Measurements from ENCODE around the gene MYL12A. TPM values are rescaled to one million over a fixed set of nuclear protein-coding genes. Genes with fewer than 3 reads are reported as not detected.
"Not testable (repeated sequence)": the region's sequence is repeated elsewhere in the genome, so short reads cannot be mapped to it uniquely, and the experiment has no call there.

The MYL12A gene
- total RNA-seq, 2 experiments from 2014 or later = 351 to 355 TPM

DNA sequence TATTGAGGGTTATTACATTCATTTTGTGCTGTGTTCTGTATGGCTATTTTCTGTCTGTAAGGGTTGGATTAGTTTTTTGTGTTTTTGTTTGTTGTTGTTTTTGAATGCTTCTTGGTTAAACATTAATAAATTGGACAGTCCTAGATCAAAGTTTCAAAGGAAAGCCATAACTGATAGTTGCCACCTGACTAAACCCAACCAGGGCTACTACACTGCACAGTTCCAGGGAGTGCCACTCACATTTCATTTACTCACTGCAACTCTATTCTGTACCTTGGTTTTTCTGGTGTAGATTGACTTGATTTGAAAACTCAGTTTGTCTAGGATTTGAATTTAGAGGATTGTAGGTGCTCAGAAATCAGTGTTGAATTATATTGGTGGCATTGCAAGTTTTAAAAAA, 20.7 kb downstream of the MYL12A start:
- ChIA-PET POLR2A (no interaction called here), CTCF (no interaction called here)

DNA sequence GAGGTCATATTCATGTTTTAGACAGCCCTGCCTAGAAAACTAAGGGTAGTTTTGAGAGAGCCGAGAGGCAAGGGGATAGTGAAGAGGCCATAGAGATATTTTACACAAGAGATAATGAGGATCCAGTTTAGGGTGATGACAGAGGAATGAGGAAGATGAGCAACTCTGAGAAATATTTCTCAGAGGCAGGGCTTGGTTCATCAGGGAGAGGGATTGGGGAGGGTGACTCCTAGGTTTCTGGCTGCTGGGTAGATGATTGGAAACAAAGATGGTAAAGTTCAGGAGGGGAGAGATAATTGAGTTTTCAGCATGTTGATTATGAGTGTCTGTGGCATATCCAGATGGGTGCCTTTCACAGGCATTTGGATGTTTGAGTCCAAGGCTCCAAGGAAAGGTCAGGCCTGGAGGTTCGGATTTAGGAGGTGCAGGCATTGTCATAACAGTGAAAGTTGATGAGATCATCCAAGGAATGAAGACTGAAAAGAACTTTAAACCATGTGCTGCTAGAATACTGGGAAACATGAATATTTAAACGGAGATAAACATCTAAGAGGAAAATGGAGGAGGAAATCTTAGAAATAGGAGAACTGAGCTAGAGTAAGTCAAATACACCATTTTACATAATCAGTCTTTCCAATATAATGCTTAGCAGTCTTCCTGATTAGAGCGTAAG, 21.8 kb downstream of the MYL12A start:
- CTCF ChIA-PET = no interaction called here
- POLR2A ChIA-PET = no interaction called here

DNA sequence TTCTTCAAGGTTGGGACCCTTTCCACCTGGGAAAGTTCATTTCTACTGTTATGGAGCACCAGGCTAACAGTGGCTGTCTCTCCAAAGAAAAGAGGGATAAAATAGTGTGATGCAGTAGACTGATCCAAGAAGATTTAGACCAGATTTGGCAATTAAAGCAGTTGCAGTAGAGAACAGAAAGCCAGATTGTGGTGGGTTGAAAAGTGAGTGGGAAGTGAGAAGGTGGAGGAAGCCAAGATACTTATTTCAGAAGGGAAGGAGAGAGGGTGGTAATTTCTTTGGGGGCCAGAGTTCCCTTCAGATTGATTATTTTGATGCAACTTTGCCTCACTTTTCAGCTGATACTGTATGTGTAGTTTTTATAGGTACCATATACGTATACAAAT, 22.3 kb downstream of the MYL12A start:
- CTCF ChIA-PET = no interaction called here
- POLR2A ChIA-PET = no interaction called here

DNA sequence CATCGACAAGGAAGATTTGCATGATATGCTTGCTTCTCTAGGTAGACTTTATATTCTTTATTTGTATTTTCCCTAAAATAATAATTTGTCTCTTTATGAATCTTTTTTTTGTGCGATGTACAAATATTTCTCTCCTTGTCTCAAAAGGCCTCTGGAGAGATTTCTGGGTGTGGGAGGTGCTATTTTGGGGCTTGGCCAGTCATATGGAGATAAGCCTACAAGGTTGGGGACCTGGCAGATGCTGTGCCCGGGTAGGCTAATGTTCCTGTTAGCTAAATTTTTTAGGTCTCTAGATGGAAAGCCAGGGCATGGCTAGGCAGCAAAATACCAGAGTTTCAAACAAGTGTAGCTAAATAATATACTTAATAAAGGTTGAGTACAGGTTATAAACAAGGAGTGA, 25.4 kb downstream of the MYL12A start:
- POLR2A ChIA-PET = no interaction called here
- CTCF ChIA-PET = no interaction called here

DNA sequence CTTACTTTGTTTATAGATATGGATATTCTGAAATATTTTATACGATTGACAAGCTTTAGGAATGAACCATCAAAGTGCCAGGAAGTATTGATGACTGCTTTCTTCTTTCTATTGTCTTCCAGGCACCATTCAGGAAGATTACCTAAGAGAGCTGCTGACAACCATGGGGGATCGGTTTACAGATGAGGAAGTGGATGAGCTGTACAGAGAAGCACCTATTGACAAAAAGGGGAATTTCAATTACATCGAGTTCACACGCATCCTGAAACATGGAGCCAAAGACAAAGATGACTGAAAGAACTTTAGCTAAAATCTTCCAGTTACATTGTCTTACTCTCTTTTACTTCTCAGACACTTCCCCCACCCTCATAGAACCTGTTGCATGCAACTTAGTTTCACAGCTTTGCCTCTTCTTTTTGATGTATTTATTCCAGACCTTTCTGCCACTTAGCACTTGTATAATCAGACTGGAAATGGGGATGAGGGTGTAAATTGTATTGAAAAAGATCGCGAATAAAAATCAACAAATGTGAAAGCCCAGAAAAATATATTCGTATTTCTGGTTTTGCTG, 30.1 kb downstream of the MYL12A start:
- POLR2A ChIA-PET = not testable (repeated sequence)

GRCh38 chr18:3279201-3280185, 31.9 kb downstream of the MYL12A start:
- ChIA-PET POLR2A (no interaction called here), CTCF (interaction anchor here (1.3 to 1.7 kb wide), 4 partner anchors 18 to 387 kb away, joined by 3 to 9 read pairs (median 4); no protein-coding TSS in a partner anchor)

More for the DNA sequence above, 30.1 kb downstream of the MYL12A start:
- CTCF ChIA-PET = interaction anchor here (1.3 to 1.5 kb wide), 2 partner anchors 387 to 389 kb away, joined by 3 to 4 read pairs; no protein-coding TSS in a partner anchor

DNA sequence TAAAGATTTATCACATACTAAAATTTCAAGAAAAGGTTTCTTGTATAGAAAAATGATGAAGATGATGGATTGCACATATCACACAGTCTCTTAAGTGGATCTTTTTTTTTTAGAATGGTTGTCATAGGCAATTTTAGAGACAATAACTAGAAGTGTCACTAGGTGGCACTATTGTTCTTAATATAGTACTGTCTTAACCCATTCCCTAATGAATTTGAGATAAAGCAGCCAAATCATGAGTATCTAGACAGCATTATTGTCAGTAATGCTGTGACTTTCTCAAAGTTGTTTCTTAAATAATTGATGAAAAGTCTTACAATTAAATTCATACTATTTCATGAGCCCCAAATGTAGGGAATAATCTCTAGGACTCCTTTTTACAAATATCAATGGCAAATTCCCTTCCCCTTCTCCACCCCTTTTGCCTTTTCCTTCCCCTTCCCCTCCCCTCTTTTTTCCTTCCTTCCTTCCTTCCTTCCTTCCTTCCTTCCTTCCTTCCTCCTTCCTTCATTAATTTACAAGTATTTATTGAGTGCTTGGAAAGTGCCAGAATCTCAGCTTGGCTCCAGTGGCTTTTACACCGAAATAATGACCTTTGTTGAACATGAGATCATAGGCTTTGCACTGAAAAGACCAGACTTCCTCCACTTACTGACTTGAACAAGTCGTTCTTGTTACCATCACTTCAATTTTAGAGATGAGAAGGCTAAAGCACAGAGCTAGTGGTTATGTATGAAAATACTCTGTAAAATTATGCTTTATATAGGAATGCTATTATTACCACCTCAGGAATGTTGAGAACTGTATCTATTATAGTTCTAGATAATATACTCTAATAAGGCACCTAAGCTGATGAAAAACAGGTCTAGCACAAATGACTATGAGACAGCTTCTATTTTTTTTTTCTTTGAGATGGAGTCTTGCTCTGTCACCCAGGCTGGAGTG, 34.1 kb downstream of the MYL12A start:
- ChIA-PET POLR2A (no interaction called here), CTCF (interaction anchor here (0.6 to 3.0 kb wide), 4 partner anchors 23 to 384 kb away, joined by 3 to 33 read pairs (median 4); no protein-coding TSS in a partner anchor)

DNA sequence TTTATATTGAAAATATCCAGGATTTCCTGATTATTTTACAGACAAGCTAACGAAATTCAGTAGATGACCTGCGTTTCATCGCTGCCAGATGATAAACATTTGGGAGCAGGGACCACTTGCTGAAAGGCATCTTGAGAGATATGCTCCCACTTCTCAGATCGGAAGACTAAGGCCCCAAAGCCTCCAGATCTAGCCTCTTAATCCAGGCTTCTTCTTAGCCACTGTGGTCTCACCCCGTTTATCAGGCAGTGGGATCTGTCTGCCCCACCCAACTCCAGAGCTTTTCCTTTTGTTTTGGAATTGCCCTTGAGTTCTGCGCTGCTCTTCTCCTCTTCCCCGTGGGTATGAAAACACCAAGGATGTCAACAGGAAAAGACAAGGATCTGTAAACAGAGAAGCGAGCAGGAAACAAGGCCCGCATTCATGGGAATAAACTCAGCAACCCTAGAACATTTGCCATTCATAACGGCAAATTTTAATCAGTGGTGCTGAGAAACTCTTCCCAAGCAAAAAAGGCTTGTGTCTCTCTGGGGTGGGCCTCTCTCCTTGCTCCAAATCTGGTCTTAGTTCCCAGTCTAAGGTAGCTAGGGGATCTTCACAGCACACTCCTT, 35.8 kb downstream of the MYL12A start:
- POLR2A ChIA-PET = no interaction called here

DNA sequence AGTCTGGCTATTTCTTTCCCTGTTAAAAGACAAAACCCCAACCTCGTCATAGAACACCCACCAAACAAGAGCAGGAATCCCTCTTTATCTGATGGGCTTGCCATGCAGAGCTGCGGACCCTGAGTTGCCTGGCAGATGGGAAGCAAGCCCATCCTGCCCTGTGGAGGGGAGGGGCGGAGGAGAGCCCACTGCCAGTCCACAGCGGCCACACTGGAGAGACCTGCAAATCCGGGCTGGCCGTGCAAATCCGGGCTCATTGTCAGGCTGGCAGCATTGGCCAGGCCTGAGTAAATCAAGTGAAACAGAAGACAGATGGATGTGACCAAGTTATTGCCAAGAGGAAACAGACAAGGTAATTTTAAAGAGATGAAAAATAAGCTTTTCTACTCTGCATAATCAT, 36.3 kb downstream of the MYL12A start:
- ChIA-PET POLR2A (no interaction called here), CTCF (interaction anchor here (1.2 to 3.0 kb wide), 2 partner anchors 13 to 382 kb away, joined by 3 to 33 read pairs; no protein-coding TSS in a partner anchor)

More for the DNA sequence above, 35.8 kb downstream of the MYL12A start:
- CTCF ChIA-PET = interaction anchor here (1.0 to 3.0 kb wide), 3 partner anchors 13 to 382 kb away, joined by 3 to 33 read pairs (median 3); no protein-coding TSS in a partner anchor

DNA sequence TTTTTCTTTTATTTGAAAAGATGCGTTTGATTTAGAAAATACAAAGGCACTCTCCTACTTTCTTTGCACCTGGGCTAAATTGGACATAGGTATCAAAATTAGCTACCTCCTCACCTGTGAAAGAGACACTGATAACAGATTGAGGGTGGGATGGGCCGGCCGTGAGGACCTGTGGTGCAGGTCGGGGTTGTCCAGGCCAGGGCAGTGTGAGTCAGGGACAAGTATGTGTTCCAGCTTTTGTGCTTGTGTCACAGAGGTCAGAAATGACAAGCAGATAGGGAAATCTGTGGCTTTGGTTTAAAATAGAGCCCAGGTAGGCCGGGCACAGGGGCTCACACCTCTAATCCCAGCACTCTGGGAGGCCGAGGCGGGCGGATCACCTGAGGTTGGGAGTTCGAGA, 36.9 kb downstream of the MYL12A start:
- CTCF ChIA-PET = interaction anchor here (3.0 kb wide), 1 partner anchor 381 kb away, joined by 33 read pairs; no protein-coding TSS in a partner anchor
- POLR2A ChIA-PET = no interaction called here

DNA sequence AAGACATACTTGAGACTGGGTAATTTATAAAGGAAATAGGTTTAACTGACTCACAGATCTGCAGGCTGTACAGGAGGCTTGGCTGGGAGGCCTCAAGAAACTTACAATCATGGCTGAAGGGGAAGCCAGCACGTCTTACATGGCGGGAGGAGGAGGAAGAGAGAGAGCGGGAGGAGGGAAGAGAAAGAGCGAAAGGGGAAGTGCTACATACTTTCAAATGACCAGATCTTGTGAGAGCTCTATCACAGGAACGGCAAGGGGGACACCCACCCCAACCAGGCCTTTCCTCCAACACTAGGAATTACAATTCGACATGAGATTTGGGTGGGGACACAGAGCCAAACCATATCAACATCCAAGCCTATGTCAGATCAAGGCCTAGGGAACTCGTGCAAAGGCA, 38.6 kb downstream of the MYL12A start:
- ChIA-PET POLR2A (no interaction called here), CTCF (interaction anchor here (1.8 kb wide), 1 partner anchor 380 kb away, joined by 11 read pairs; no protein-coding TSS in a partner anchor)

DNA sequence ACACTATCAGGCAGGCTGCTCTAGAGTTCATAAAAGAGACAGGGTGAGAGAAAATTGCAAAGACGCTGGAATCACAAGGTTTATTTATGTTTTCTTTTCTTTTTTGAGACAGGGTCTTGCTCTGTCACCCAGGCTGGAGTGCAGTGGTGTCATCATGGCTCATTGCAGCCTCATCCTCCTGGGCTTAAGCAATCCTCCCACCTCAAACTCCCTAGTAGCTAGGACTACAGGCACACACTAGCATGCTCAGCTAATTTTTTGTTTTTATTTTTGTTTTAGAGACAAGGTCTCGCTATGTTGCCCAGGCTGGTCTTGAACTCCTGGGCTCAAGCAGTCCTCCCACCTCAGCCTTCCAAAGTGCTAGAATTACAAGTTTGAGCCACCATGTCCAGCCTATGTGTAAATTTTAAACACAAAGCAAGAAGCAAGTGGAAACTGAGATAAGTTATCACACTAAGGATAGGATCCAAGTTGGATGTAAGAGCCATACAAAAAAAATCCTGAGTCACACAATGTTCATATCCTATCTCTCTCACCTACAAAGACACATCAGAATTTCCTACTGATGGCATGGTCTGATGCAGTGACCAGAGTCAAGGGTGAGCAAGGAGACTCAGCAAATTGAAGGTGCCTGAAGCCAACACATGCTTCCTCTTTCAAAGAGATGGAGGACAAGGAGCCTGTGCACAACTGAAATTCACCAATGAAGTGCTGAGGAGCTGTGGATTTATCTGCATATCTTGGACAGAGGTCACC, 45.8 kb downstream of the MYL12A start:
- CTCF ChIA-PET = interaction anchor here (0.8 kb wide), 1 partner anchor 373 kb away, joined by 4 read pairs; no protein-coding TSS in a partner anchor
- POLR2A ChIA-PET = no interaction called here

- ChIA-PET POLR2A (no interaction called here), CTCF (interaction anchor here (1.0 kb wide), 1 partner anchor 18 kb away, joined by 3 read pairs; no protein-coding TSS in a partner anchor)
Observed at GRCh38 chr18:3294435-3295080, 47.0 kb downstream of the MYL12A start.

DNA sequence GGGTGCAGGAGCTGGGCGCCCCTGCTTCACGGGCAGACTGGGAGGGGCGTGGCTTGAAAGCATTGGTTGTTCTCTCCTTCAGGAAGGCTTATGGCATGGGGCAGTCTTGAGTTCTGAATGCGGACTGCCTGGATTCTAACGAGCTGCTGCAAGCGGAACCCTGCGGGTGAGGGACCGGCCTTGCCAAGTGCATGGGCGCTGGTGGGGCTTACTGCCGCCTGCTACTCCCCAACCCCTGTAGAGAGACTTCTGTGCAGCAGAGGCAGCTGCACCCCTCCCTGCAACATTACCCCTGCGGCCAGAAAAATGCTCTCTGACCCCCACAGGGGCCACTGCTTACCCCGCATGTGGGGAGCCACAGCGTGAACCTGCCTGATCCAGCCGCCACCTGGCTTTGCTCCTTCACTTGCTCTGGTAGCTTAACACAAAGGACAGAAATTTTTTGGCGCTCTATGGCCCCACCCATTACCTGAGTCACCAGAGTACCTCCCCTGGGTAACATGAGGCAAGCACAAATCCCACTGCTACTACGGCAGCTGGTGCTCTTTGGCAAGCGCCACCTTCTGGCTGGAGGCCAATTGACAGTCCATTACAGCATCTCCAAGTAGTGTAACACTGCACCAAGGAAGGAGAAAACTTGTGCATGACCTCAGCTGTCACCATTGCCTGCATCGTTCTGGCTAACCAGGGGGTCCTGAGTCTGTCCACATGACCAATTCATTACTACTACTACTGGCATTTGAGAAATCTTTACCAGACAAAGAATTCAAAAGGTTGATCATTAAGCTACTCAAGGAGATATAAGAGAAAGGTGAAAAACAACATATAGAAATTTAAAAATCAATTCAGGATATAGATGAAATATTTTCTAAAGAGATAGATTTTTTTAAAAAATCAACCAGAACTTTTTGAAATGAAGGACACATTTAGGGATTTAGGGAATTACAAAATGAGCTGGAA, 49.7 kb downstream of the MYL12A start:
- ChIA-PET POLR2A (interaction anchor here (0.6 to 1.0 kb wide), 3 partner anchors 23 to 150 kb away, joined by 3 to 5 read pairs (median 3); no protein-coding TSS in a partner anchor), CTCF (interaction anchor here (0.6 to 2.6 kb wide), 18 partner anchors 9 to 368 kb away, joined by 3 to 17 read pairs (median 4); partner anchors contain the start of gene MYL12B)

DNA sequence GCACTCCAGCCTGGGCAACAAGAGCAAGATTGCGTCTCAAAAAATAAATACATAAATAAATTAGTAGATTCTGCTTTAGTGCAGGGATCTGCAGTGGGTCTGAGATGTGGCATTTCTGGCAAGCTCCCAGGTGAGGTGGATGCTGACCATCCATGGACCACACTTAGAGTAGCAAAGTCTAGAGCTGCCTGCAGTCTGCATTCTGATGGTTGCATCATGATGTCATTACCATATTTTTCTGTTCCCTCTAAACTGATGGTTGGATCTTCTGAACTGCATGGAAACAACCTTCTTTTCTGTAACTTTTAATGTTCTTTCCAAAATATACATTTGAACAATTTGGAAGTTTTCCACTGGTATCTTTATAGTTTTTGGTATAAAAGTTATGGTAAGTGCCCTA, 57.2 kb downstream of the MYL12A start:
- CTCF ChIA-PET = interaction anchor here (1.0 to 1.5 kb wide), 3 partner anchors 23 to 361 kb away, joined by 3 read pairs; no protein-coding TSS in a partner anchor
- POLR2A ChIA-PET = no interaction called here

GRCh38 chr18:3305354-3305762, 57.8 kb downstream of the MYL12A start:
- POLR2A ChIA-PET = no interaction called here
- CTCF ChIA-PET = interaction anchor here (1.1 to 1.5 kb wide), 3 partner anchors 8 to 150 kb away, joined by 3 read pairs; no protein-coding TSS in a partner anchor
